Mucosa of descending colon (tissue), 3 donors: ENCODE measurements around the gene RBP3. TPM values are rescaled to one million over a fixed set of nuclear protein-coding genes. Genes with fewer than 3 reads are reported as not detected.

ENCODE experiments used
- ATAC-seq: fragments of 200-7000 bp; cut with Tn5 transposase; one replicate; pipeline ENCODE4 v1.9.1; 2020; ENCODE audit warnings: mild to moderate bottlenecking, moderate library complexity
- DNase-seq, 3 donors: peaks; one replicate each; pipeline ENCODE4 v3.0.0-alpha.2; 2020
- H3K36me3 ChIP-seq: fragments of 200-600 bp; one replicate; pipeline ENCODE4 v1.8.0; 2021; ENCODE audit warnings: low read depth, mild to moderate bottlenecking
- H3K4me1 ChIP-seq: fragments of 200-600 bp; one replicate; pipeline ENCODE4 v1.8.0; 2021; ENCODE audit warnings: low read depth, mild to moderate bottlenecking
- H3K4me3 ChIP-seq: fragments of 200-600 bp; one replicate; pipeline ENCODE4 v1.8.0; 2021; ENCODE audit warnings: mild to moderate bottlenecking
- H3K9me3 ChIP-seq: fragments of 200-600 bp; one replicate; pipeline ENCODE4 v1.8.0; 2021; ENCODE audit warnings: mild to moderate bottlenecking
- CTCF ChIP-seq: fragments of 200-600 bp; IDR thresholded peaks from one replicate; pipeline ENCODE4 v1.8.0; 2022; ENCODE audit warnings: antibody characterized with exemption, mild to moderate bottlenecking
- intact Hi-C, 2 donors: fragments of 100-400 bp; cut with DNase I in 1 of 2; cut with micrococcal nuclease in 1 of 2; formaldehyde crosslinking; loops; one replicate each; pipeline versions ENCODE4 v1.11.0 to v1.11.1; 2022; cut with DNase I, micrococcal nuclease
- total RNA-seq, 3 donors: library from RNA; stranded (reverse); fragmentation: NEBNext Ultra II Directional in 2 of 3; extraction: Animal tissue kit (Norgen Biotek cat#: 25700) in 2 of 3; gene quantifications; one replicate each; pipeline versions ENCODE4 v1.2.1 to v1.2.4, GENCODE V29; 2021 to 2023
- donor health status: DM: no; HTN: no; CAD: no; lungs with moderate emphysema.
- donor health status: DM: no; HTN: no; CAD: no.
- donor health status: DM: no; HTN: yes; CAD: no.

RBP3 gene
- total RNA-seq, 3 donors from 2014 or later, result not detected

- H3K9me3 ChIP-seq, result no peaks in the 10 kb centered on the region
- H3K4me3 ChIP-seq, result no peak overlapping the region
- H3K4me1 ChIP-seq, result no peaks in the 10 kb centered on the region
- no peaks in the 10 kb centered on the region for H3K36me3 ChIP-seq
- intact Hi-C loops, result no loop called here
- DNase-seq (no peak), ATAC-seq (peak; percentile 69)
- no peak for TF ChIP-seq CTCF
Observed at GRCh38 chr10:47406870-47407691, 58.9 kb downstream of the RBP3 start.

Other genes with a start within 250 kb of the RBP3 start
- 1 to 10 TPM in 1 of 3 donors, under 1 TPM in 2; 0.14 to 3.2 (median 0.41) TPM for gene GDF10, start 48.2 kb upstream of the RBP3 start, total RNA-seq
- not detected for gene GDF2, start 25.9 kb upstream of the RBP3 start, total RNA-seq
- gene ZNF488, start 35.9 kb downstream of the RBP3 start, total RNA-seq, result 1 to 10 TPM in 2 of 3 donors, under 1 TPM in 1; 0.47 to 1.6 (median 1.4) TPM
- gene ANXA8, start 135.8 kb downstream of the RBP3 start, total RNA-seq, result under 1 TPM in 1 of 3 donors, not detected in 2; 0.19 TPM
- gene FAM25G, start 143.3 kb downstream of the RBP3 start, total RNA-seq, result 1 to 10 TPM in 1 of 3 donors, not detected in 2; 4.3 TPM
- 10 to 100 TPM in 2 of 3 donors, 1 to 10 TPM in 1; 6.9 to 17.4 (median 10.9) TPM for gene AGAP9, start 175.3 kb downstream of the RBP3 start, total RNA-seq